T-helper 17 cell (primary cell): ENCODE results near the gene STK32B. TPM values are rescaled to one million over a fixed set of nuclear protein-coding genes. Genes with fewer than 3 reads are reported as not detected.
"Not testable (repeated sequence)": the region's sequence is repeated elsewhere in the genome, so short reads cannot be mapped to it uniquely, and the experiment has no call there.

ENCODE experiments used
- ATAC-seq: fragments of 150-1000 bp; cut with Tn5 transposase; 2 replicates; pipeline ENCODE4 v1.10.0; 2021; ENCODE audit warnings: mild to moderate bottlenecking, moderate library complexity
- DNase-seq, 3 donors: peaks; one replicate each; pipeline versions ENCODE4 v3.0.0 to v3.0.0-alpha.2; 2020 to 2021
- H3K9me3 ChIP-seq: one replicate; pipeline ENCODE4 v1.7.0; 2013; ENCODE audit warnings: low read length, mild to moderate bottlenecking; ENCODE audit not compliant: control insufficient read depth, poor library complexity, severe bottlenecking
- H3K27ac Mint-ChIP-seq: one replicate; pipeline ENCODE4 v1.8.0; 2022; ENCODE audit warnings: mild to moderate bottlenecking, moderate library complexity, mixed read lengths
- H3K27me3 Mint-ChIP-seq: one replicate; pipeline ENCODE4 v1.8.0; 2022; ENCODE audit warnings: mixed read lengths
- H3K36me3 Mint-ChIP-seq: one replicate; pipeline ENCODE4 v1.8.0; 2022; ENCODE audit warnings: low read depth, mixed read lengths
- H3K4me1 Mint-ChIP-seq: one replicate; pipeline ENCODE4 v1.8.0; 2022; ENCODE audit warnings: mild to moderate bottlenecking, mixed read lengths
- H3K4me3 Mint-ChIP-seq: one replicate; pipeline ENCODE4 v1.8.0; 2022; ENCODE audit warnings: mild to moderate bottlenecking, moderate library complexity, mixed read lengths
- total RNA-seq, 4 donors: library from RNA in 2 of 4; stranded (reverse) in 2 of 4; gene quantifications; one replicate each; pipeline ENCODE4 v1.2.3 and lab custom pipeline; 2022 to 2026

STK32B gene
- total RNA-seq, 2 donors from 2014 or later: 0.12 TPM; not detected in 1

DNA sequence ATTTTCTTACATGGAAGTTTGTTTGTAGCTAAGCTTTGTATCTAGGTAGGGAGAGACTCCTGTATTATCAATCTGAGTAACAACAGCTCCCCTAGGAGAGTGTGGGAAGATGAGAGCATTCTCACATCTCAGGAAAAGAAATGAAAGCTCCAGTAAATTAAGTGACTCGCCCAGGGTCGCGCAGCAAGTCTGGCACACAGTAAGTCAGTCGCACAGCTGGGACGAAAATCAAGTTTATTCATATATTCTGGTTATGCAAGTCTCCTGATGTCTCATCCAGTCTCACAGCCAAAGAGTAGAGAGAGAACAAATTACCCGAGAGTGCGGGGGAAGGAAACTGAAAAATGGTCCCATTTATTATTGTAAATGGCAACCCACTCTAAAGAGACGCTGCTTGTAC, 216.1 kb downstream of the STK32B start:
- Mint-ChIP-seq H3K27ac (no peak overlapping the region), H3K36me3 (no peaks in the 10 kb centered on the region), H3K27me3 (peaks cover 12% of the 10 kb centered on the region), H3K4me1 (no peaks in the 10 kb centered on the region), H3K4me3 (no peak overlapping the region)
- H3K9me3 ChIP-seq: no peaks in the 10 kb centered on the region
- DNase-seq (no peak), ATAC-seq (no peak)

DNA sequence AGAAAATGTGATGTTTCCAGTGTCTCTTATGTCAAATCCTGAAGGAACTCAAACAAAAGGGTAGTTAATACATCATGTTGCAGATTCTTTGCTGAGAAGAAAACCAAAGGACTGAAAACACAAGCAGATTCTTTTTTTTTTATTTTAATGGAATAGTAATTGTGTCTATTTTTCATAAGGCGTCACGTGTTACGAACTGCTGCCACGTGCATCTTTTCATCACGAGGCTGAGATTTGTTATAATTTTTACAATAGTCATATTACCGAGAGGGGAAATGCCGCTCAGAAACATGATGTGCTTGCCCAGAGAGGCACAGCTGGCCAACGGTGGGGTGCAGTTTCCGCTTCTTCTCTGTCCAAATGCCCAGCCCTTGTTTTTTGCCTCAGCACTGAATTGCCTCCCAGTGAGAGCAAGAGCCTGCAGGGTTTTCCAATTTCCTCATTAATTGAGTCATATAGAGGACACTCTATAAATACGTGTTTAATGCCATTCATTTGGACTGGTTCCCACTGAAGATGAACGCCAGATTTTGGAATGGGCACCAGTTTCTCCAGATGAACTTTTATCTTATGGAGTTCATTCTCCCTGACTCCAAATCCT, 225.3 kb downstream of the STK32B start:
- no peaks in the 10 kb centered on the region for H3K36me3 Mint-ChIP-seq
- H3K4me1 Mint-ChIP-seq: no peaks in the 10 kb centered on the region
- H3K9me3 ChIP-seq: no peaks in the 10 kb centered on the region
- ATAC-seq: no peak
- peaks cover 5% of the 10 kb centered on the region for H3K27me3 Mint-ChIP-seq
- no peak overlapping the region for H3K4me3 Mint-ChIP-seq
- no peak for DNase-seq
- H3K27ac Mint-ChIP-seq: no peak overlapping the region

DNA sequence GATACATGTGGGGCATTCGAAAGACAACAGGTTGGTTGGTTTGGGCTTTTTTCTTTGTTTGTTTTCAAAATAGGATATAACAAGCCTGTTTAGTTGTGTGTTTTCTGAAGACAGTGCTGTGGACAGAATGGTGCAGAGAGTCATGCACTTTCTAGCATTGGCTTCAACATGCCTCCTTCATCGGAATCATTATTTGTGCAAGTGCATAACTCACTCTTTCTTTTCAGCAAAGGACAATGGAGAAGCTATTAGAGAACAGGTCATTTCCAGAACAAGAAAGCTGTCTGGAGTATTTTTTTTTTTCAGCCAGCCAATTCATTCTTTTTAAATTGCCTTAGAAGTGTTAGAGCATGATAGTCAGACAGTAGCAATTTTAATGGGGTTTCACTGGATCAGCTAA, 225.8 kb downstream of the STK32B start:
- no peaks in the 10 kb centered on the region for H3K9me3 ChIP-seq
- H3K36me3 Mint-ChIP-seq: no peaks in the 10 kb centered on the region
- DNase-seq (no peak), ATAC-seq (no peak)
- H3K27me3 Mint-ChIP-seq: peaks cover 5% of the 10 kb centered on the region
- H3K4me3 Mint-ChIP-seq: no peak overlapping the region
- H3K27ac Mint-ChIP-seq: no peak overlapping the region
- no peaks in the 10 kb centered on the region for H3K4me1 Mint-ChIP-seq

DNA sequence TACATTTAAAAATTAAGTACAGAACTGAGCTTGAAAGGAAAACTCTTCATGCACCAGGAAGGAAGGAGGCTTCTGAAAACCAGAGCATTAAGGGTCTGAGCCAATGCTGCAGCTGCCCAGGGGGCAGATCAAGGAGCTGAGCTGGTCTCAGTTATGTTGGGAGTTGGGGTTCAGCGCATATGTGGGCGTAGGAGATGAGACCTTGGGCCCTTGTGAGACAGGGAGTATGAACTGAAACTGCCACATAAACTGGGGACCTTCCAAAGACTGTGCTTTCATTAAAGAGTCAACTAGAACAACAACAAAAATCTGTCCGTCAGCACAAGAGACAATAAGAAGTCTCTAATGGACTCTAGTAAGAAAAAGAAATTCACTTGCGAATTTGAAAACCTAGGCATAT, 226.9 kb downstream of the STK32B start:
- H3K9me3 ChIP-seq: no peaks in the 10 kb centered on the region
- H3K4me3 Mint-ChIP-seq: no peak overlapping the region
- DNase-seq (no peak), ATAC-seq (no peak)
- H3K27ac Mint-ChIP-seq: no peak overlapping the region
- H3K36me3 Mint-ChIP-seq: no peaks in the 10 kb centered on the region
- H3K4me1 Mint-ChIP-seq: no peaks in the 10 kb centered on the region
- peaks cover 5% of the 10 kb centered on the region for H3K27me3 Mint-ChIP-seq

DNA sequence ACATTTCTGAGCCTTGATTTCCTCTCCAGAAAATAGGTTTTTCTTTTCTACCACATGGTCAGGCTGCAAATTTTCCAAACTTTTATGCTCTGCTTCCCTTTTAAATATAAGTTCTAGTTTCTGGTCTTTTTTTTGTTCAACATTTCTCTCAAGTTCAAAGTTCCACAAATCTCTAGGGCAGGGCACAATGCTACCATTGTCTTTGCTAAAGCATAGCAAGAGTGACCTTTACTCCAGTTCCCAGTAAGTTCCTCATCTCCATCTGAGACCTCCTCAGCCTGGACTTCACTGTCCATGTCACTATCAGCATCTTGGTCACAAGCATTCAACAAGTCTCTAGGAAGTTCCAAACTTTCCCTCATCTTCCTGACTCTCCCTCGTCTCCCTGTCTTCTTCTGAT, 228.8 kb downstream of the STK32B start:
- H3K9me3 ChIP-seq, H3K4me3 Mint-ChIP-seq, H3K4me1 Mint-ChIP-seq, H3K27ac Mint-ChIP-seq, DNase-seq, H3K36me3 Mint-ChIP-seq, ATAC-seq, H3K27me3 Mint-ChIP-seq: not testable (repeated sequence)

DNA sequence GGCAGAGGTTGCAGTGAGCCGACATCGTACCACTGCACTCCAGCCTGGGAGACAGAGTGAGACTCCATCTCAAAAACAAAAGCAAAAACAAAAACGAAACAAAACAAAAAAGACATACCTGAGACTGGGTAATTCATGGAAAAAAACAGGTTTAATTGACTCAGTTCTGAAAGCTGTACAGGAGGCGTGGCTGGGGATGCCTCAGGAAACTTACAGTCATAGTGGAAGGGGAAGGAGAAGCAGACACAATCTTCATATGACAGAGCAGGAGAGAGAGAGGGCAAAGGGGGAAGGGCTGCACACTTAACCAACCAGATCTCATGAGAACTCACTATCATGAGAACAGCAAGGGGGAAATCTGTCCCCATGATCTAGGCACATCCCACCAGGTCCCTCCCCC, 229.5 kb downstream of the STK32B start:
- H3K4me1 Mint-ChIP-seq: no peaks in the 10 kb centered on the region
- no peak overlapping the region for H3K27ac Mint-ChIP-seq
- H3K27me3 Mint-ChIP-seq: peaks cover 5% of the 10 kb centered on the region
- H3K9me3 ChIP-seq: no peaks in the 10 kb centered on the region
- H3K36me3 Mint-ChIP-seq: no peaks in the 10 kb centered on the region
- H3K4me3 Mint-ChIP-seq: no peak overlapping the region
- DNase-seq (no peak), ATAC-seq (no peak)

DNA sequence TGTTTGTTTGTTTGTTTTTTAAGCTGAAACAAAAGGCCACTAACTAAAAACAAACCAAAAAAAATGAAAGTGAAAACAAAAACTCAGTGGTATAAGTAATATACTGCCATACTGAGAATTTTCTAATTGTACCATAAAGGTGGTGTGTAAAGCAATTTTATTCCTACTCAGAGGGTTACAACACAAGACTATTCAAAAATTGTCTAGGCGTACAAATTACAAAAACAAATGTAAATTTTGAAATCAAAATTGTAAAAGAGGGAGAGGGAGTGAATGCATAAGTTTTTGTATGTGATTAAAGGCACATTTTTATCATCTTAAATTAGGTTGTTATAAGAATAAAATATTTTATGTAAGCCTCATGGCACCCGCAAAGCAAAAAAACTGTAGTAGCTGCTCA, 232.6 kb downstream of the STK32B start:
- no peaks in the 10 kb centered on the region for H3K36me3 Mint-ChIP-seq
- no peak overlapping the region for H3K27ac Mint-ChIP-seq
- H3K9me3 ChIP-seq: no peaks in the 10 kb centered on the region
- no peak for ATAC-seq
- no peaks in the 10 kb centered on the region for H3K27me3 Mint-ChIP-seq
- no peak overlapping the region for H3K4me3 Mint-ChIP-seq
- DNase-seq: no peak
- H3K4me1 Mint-ChIP-seq: no peaks in the 10 kb centered on the region

DNA sequence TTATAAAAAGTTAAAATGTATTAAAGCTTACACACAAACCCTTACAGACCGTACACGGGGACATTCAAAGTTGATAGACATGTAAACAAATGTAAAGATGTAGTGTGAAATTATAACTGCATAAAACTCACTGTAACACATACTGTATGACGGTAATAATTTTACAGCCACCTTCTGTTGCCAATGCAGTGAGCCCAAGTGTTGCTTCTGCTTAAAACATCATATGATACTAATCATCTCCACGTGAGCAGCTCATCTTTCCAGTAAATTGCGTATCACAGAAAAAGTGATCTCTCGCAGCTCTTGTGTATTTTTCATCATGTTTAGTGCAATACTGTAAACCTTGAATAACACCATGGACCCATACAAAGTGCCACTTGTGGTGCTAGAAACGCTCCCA, 233.2 kb downstream of the STK32B start:
- Mint-ChIP-seq H3K4me1 (no peaks in the 10 kb centered on the region), H3K36me3 (no peaks in the 10 kb centered on the region), H3K4me3 (no peak overlapping the region), H3K27ac (no peak overlapping the region), H3K27me3 (no peaks in the 10 kb centered on the region)
- DNase-seq: no peak
- no peaks in the 10 kb centered on the region for H3K9me3 ChIP-seq
- ATAC-seq: no peak

DNA sequence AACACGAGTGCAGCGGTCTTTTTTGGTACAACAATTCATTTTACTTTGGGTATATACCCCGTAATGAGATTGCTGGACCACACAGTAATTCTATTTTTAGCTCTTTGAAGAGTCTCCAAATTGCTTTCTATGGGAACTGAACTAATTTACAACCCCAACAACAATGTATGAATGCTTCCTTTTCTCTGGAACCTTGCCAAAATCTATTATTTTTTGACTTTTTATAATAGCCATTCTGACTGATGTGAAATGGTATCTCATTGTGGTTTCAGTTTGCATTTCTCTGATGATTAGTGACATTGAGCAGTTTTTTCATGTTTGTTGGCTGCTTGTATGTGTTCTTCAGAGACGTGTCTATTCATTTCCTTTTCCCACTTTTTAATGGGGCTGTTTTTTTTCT, 240.8 kb downstream of the STK32B start:
- ATAC-seq (no peak), DNase-seq (no peak)
- no peaks in the 10 kb centered on the region for H3K4me1 Mint-ChIP-seq
- H3K4me3 Mint-ChIP-seq: no peak overlapping the region
- H3K27ac Mint-ChIP-seq: no peak overlapping the region
- no peaks in the 10 kb centered on the region for H3K27me3 Mint-ChIP-seq
- H3K9me3 ChIP-seq: no peaks in the 10 kb centered on the region
- no peaks in the 10 kb centered on the region for H3K36me3 Mint-ChIP-seq

DNA sequence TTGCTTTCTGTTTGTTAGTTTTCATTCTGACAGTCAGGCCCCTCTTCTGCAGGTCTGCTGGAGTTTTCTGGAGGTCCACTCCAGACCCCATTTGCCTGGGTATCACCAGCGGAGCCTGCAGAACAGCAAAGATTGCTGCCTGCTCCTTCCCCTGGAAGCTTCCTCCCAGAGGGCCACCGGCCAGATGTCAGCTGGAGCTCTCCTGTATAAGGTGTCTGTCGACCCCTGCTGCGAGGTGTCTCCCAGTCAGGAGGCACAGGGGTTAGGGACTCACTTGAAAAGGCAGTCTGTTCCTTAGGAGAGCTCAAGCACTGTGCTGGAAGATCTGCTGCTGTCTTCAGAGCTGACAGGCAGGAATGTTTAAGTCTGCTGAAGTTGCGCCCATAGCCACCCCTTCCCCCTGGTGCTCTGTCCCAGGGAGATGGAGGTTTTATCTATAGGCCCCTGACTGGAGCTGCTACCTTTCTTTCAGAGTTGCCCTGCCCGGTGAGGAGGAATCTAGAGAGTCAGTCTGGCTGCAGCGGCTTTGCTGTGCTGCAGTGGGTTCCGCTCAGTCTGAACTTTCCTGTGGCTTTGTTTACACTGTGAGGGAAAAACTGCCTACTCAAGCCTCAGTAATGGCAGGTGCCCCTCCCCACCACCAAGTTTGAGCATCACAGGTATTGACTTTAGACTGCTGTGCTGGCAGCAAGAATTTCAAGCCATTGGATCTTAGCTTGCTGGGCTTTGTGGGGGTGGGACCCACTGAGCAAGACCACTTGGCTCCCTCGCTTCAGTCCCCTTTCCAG, 246.9 kb downstream of the STK32B start:
- ATAC-seq, H3K27me3 Mint-ChIP-seq, H3K9me3 ChIP-seq, H3K36me3 Mint-ChIP-seq, H3K27ac Mint-ChIP-seq, H3K4me1 Mint-ChIP-seq, H3K4me3 Mint-ChIP-seq, DNase-seq: not testable (repeated sequence)

DNA sequence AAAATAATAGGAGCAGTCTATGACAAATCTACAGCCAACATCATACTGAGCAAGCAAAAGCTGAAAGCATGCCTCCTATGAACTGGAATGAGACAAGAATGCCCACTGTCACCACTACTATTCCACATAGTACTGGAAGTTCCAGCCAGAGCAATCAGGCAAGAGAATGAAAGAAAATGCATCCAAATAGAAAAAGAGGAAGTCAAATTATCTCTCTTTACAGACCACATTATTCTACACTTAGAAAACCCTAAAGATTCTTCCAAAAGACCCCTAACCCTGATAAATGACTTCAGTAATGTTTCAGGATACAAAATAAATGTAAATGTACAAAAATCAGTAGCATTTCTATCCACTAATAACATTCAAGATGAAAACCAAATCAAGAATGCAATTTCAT, 249.0 kb downstream of the STK32B start:
- ATAC-seq: no peak

DNA sequence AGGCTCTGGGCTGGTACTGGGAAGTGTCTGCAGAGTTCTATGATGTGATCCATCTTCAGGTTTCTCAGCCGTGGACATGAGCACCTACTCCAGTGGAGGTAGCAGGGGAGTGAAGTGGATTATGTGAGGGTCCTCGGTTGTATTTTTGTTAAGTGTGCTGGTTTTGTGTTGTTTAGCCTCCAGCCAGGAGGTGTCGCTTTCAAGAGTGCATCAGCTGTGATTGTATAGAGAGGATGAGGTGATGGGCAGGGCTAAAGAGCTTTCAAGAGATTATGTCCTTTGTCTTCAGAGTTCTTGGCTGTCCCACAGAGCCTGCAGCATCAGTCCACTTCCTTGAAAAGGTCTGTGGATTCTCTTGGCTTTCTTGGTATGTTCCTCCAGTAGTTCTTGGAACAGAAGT, 256.6 kb downstream of the STK32B start:
- Mint-ChIP-seq H3K27me3 (no peaks in the 10 kb centered on the region), H3K27ac (no peak overlapping the region), H3K36me3 (no peaks in the 10 kb centered on the region), H3K4me1 (no peaks in the 10 kb centered on the region), H3K4me3 (no peak overlapping the region)
- H3K9me3 ChIP-seq: no peaks in the 10 kb centered on the region
- ATAC-seq (no peak), DNase-seq (no peak)

More for the DNA sequence above, 249.0 kb downstream of the STK32B start:
- H3K27ac Mint-ChIP-seq: no peak overlapping the region
- peaks cover 4% of the 10 kb centered on the region for H3K27me3 Mint-ChIP-seq
- no peak overlapping the region for H3K4me3 Mint-ChIP-seq
- no peaks in the 10 kb centered on the region for H3K9me3 ChIP-seq
- DNase-seq: no peak
- no peaks in the 10 kb centered on the region for H3K36me3 Mint-ChIP-seq
- no peaks in the 10 kb centered on the region for H3K4me1 Mint-ChIP-seq

DNA sequence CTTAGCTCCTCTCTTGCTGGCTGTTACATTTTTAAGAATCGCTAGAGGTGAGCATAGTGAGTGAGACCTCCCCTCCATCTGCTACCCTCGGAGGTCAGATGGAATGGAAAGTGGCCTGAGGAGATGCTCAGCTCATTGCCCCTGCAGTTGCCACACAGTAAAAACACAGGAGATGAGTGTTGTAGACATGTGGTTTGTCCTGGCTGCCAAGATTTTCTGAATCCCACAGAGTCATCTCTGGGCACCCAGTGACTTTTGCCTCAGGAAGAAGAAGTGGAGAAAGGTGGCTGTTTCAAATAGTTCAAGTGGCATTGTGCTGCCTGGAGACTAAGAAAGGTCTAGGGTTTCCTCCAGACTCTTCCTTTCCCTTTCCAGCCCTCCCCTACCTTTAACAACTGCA, 271.0 kb downstream of the STK32B start:
- no peaks in the 10 kb centered on the region for H3K9me3 ChIP-seq
- Mint-ChIP-seq H3K4me1 (no peaks in the 10 kb centered on the region), H3K27me3 (no peaks in the 10 kb centered on the region), H3K36me3 (no peaks in the 10 kb centered on the region), H3K4me3 (no peak overlapping the region), H3K27ac (no peak overlapping the region)
- DNase-seq (no peak), ATAC-seq (no peak)

DNA sequence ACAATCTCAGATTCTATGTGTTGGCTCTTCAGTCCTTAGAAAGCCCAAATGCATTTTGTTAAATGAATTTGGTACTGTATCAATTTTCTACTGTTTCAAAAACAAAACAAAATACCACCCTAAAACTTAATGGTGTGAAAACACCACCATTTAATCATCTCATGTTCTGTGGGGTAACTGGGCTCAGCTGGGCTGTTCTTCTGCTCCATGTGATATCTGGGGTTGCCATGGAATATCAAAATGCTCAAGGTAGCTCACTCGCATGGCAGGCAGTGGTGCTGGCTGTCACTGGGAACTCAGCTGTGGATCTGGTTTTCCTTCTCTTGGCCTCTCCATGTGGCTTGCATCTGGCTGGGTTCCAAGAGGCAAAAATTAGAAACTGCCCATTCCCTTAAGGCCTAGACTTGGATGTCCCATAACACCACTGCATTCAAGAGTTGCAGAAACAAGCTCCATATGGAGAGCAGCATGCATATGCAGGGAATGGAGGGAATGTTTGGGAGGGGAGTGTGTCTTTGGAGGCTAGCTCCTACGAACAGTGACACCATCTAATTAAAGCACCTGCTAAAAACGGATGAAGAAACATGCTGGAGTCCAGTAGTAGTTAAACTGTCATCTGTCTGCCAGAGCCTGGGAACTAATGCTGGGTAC, 279.2 kb downstream of the STK32B start:
- H3K27me3 Mint-ChIP-seq: no peaks in the 10 kb centered on the region
- H3K4me3 Mint-ChIP-seq: no peak overlapping the region
- H3K4me1 Mint-ChIP-seq: no peaks in the 10 kb centered on the region
- ATAC-seq (no peak), DNase-seq (no peak)
- no peaks in the 10 kb centered on the region for H3K9me3 ChIP-seq
- H3K27ac Mint-ChIP-seq: no peak overlapping the region
- H3K36me3 Mint-ChIP-seq: no peaks in the 10 kb centered on the region
